GM18519 (cell line): ENCODE measurements around the gene GNG11.

ENCODE experiments used
- ATAC-seq: cut with Tn5 transposase; IDR thresholded peaks from one replicate; pipeline ENCODE4 v1.9.1; 2021; ENCODE audit warnings: mild to moderate bottlenecking, moderate library complexity; ENCODE audit not compliant: unreplicated experiment, low FRiP score

GNG11 gene

GRCh38 chr7:93921607-93922566, at the start of gene GNG11:
GNG11 (plus strand) TSS chr7:93921735; CDS start chr7:93922138, 403 bp downstream.
- peak; percentile 88 for ATAC-seq

DNA sequence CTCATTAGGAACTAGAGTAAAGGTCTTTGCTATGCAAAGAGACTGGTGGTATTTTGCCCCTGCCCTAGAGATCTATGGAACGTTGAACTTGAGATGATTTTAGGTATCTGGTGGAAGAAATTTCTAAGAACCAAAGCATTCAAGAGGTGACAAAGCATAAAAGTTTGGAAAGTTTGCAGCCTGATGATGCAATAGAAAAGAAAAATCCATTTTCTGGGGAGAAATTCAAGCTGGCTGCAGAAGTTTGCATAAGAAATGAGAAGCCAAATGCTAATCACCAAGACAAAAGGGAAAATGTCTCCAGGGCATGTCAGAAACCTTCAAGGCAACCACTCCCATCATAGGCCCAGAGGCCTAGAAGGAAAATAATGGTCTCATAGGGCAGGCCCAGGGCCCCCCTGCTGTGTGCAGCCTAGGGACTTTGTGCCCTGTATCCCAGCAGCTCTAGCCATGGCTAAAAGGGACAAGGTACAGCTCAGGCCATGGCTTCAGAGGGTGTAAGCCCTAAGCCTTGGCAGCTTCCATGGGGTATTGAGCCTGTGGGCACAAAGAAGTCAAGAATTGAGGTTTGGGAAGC, 47.4 kb upstream of the GNG11 start:
- ATAC-seq = no peak

DNA sequence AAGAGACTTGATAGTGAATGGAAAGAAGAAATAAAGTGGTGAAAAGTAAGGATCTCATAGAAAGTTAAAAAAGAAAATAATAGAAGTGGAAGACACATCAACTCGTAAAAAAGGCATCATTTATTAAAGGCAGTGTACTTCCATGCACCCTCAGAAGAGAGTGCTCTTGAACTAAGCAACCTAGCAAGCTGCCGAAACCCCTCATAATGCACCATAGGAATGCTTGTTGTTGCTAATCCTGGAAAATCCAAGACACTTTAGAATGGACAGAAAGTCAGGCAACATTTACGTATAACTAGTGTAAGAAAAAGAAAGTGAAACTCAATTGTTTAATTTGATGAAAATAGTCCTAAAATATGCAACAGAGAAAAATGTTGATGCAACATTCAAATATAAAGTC, 43.8 kb upstream of the GNG11 start:
- no peak for ATAC-seq

DNA sequence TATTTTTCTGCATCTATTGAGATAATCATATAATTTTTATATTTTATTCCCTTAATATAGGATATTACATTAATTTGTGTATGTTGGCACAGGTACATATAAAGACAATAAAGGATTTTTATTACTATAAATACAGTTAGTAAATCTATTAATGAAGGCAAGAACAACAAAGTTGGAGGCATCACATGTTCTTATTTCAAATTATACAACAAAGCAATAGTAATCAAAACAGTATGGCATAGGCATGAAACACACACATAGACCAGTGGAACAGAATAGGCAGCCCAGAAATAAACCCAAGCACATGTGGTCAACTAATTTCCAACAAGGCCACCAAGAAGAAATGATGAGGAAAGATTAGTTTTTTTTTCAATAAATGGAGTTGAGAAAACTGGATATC, 42.2 kb upstream of the GNG11 start:
- no peak for ATAC-seq

DNA sequence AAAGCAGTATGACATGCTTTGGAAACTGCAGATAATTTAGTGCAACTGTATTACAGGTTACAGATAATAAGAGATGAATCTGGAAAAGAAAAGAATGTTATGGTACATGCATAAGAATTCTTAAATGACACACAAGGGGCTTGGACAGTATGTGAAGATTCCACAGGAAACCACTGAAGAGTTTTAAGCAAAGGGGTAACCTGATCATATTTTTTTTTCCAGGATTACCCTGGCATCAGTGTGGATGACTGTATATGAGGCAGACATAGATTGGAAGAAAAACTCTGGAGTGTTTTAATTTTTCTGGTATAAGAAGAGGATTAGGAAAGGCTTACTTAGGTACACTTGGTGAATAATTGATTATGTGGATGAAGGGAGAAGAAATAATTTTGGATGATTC, 39.1 kb upstream of the GNG11 start:
- ATAC-seq = no peak

GRCh38 chr7:93883078-93883916, 38.2 kb upstream of the GNG11 start:
- ATAC-seq = no peak

- ATAC-seq = no peak
Observed at GRCh38 chr7:93883917-93884345, 37.6 kb upstream of the GNG11 start.

DNA sequence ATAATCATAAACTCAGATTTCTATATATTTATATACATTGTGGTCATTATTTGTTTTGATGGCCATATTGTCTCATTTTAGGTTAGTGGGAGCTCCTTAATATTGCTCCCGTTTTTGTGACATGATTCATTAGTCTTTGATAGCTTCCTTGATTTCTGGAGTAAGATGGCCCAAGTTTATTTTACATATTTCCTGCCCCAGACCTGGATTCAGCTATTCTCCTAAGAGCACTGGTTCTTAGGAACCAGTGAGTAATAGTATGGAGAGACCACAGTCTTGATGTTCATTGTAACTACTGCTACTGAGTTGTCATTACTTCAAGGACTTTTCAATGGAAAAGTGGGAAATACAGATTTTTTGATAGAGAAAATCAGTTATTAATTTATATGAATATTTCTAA, 37.0 kb upstream of the GNG11 start:
- ATAC-seq = no peak

GRCh38 chr7:93889261-93889660, 32.3 kb upstream of the GNG11 start:
- no peak for ATAC-seq

- peak; percentile 59 for ATAC-seq
Observed at GRCh38 chr7:93890041-93890463, 31.5 kb upstream of the GNG11 start.

GRCh38 chr7:93890464-93891068, 31.0 kb upstream of the GNG11 start, which contains the start of gene TFPI2:
TFPI2 (minus strand) TSS chr7:93890753; CDS start chr7:93890678, 75 bp downstream.
- ATAC-seq = peak; percentile 38

DNA sequence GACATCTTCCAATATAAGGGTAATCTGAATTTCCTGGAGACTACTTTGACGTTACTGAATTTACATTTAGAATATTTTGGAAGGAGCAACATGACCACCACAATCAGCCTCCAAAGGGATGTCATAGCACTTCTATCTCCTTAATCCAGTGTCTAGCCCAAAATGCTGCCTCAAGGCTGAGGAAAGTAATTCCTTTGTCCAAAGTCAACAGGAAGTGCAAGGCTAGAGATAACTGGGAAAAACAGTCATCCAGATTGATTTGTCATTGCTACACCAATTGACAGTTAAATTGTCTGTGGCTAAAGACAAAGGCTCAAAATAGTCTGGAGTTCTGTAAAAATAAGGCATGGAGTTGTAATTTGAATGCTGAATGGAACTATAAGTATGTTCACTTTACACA, 27.1 kb upstream of the GNG11 start:
- no peak for ATAC-seq

DNA sequence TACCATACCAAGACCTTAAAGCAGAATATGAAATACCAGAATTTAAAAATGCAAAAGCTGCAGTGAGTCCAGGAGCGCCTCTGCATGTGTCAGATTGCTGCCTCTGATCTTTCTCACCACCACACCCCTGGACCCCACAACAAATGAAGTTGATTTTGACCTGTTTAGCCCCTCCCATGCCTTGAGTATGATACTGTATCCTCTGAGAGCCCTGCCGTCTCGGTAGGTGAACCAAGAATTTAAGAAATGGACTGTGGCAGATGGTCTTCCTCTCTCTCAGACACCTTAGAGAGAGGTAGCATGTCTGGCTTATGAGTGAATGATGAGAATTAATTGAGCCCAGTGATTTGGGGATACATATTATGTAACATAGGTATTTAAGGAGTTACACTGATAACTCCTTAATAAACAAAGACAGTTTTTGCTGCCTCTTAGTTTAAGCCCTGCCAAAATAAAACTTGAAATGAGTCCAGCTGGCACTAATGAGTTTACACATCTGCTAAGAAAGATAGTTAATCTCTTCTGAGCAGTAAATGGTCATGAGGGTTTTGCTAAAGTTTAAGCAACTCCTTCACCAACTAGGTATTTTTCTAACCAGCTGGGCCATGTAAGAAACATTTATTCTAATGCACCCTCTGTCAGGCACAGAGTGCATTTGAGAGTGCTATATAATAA, 26.4 kb upstream of the GNG11 start:
- no peak for ATAC-seq

DNA sequence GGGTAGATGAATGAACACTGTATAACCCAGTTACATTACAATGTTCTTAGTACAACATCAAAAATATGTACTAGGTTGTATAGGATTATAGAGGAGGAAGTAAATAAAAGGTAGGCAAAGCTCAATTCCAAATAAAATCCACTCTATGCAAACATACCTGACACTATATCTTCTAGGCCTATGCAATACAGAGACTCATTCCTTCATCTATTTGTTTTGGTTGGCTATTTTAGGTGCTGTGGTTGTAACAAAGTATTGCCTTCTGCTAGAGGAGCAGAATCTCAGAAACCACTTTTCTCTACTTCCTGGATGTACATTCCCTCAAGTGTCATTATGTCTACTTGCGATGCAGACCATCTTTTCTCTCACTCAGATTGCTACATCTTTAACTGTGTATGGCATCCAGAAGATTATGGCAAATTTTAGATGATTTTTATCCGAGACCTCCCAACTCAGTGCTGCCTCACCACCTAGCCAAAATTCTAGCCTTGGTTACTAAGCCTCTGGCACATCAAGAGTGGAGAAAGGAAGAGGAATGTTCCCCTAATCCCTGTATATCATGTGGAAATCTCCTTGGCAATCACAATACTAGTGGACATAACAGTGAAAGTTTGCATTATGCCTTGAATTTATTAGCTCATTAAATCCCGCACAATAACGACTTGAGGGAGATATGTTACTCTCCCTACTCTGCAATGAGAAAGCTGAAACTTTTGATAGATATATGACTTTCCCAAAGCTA, 25.5 kb upstream of the GNG11 start:
- ATAC-seq = no peak

- ATAC-seq = no peak
Observed at GRCh38 chr7:93897680-93898079, 23.9 kb upstream of the GNG11 start.

DNA sequence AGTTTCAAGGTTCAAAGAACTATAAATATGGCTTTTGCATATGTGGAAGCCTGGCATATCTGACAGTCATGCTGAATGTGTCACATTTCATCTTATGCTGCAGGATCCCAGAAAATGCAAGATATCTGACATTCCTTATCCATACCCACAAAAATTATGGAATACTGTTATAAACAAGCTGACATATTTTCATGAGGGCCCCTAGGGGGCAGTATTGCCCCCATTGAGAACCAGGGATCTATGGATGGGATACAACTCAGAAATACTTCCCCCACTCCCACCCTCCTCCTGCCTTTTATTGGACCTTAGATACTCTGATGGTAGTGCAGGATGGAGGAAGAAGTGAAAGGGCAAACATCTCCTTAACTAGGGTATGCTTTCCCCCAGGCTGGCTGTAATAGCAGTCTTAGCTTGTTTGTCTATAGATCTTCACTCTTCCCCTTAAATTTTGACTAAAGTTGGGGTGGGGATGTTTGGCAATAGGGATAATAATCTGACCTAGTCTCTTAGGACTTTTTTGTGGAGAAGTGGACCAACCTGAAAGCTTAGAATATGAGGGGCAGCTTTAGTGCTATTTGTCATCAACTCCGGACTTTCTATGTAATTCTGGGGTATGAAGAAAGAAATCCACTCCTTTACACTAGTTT, 18.6 kb upstream of the GNG11 start:
- no peak for ATAC-seq

DNA sequence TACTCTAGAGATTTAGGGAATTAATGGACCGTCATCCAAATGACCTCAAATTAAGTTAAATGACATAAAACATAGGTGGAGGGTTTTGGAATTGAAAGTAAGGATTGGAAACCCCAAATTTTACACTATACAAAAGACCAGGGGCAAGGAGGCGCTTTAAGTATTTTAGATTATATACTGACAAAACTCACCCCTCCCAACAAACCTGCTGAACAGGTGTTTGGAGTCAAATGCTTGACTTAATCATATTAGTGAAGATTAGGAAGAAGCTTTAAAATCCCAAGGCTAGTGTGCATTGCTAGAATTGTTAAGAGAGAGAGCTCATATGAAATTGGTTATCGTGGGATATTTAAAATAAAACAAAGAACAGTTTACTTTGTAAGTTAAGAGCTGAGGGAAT, 15.3 kb upstream of the GNG11 start, which contains the start of gene GNGT1:
GNGT1 (plus strand) TSS at position 301 of the 400 bp plus-strand sequence. CDS start 180 bp downstream, outside the sequence.
- no peak for ATAC-seq
